ENCODE data around the gene TFAP2A. TPM values are rescaled to one million over a fixed set of nuclear protein-coding genes. Genes with fewer than 3 reads are reported as not detected.

TFAP2A gene
- polyA plus RNA-seq, 1 donor from 2014 or later: 0.78 TPM

DNA sequence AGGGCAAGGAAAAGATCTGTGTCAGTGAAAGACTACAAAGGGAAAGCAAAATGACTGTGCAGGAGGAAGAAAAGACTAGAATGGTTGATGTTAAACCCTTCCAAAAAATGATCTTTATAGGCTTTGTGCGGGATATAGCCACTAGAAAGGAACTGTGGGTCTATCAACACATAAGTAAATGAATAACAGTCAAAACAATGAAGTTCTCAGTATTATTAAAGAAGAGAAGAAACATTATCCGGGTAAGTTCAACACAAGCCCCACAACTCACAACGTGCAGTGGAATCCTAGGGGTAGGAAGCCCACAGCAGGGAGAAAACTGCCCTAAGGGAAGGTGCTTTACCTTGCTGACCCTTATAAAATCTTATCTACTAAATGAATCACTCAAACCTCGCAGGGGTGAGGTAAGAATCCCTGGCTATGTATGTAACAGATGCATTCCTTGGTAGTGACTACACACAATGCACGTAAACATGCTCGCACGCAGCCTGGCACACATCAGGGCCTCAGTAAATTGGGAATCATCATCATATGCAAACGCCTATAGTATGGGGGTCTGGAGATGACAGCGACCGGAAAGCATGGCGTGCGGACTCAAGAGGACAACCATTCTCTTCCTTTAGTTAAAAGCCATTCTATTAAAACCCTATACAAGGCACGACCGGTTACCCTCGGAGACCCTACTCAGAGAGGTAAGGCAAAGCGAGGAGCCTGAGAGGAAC, 11.3 kb downstream of the TFAP2A start:
- peak overlapping the region; percentile 45 for H3K9ac ChIP-seq (ENCODE audit: low read length)
- H3K36me3 ChIP-seq (ENCODE audit: insufficient read depth, low read length): no peaks in the 10 kb centered on the region
- no peaks in the 10 kb centered on the region for H3K9me2 ChIP-seq (ENCODE audit: insufficient read depth, low read length)
- peak overlapping the region; percentile 73 for H3K4me3 ChIP-seq (ENCODE audit: low read length)
- no peaks in the 10 kb centered on the region for H4K20me1 ChIP-seq (ENCODE audit: insufficient read depth)
- no peaks in the 10 kb centered on the region for H3K79me2 ChIP-seq (replicated peaks; ENCODE audit: insufficient read depth, low read length)
- H3K4me2 ChIP-seq (ENCODE audit: low read length): peak overlapping the region; percentile 77
- no peak overlapping the region for H2AFZ ChIP-seq (ENCODE audit: low read depth, low read length)
- peaks cover 96% of the 10 kb centered on the region for H3K27me3 ChIP-seq (ENCODE audit: insufficient read depth, low read depth, low read length)
- no peaks in the 10 kb centered on the region for H3K9me3 ChIP-seq (ENCODE audit: low read length)
- no peaks in the 10 kb centered on the region for H3F3A ChIP-seq (ENCODE audit: insufficient read depth, low read length, poor library complexity, severe bottlenecking)
- no peak overlapping the region for H3K27ac ChIP-seq (ENCODE audit: low read length)
- TF ChIP-seq, protein P1, sequence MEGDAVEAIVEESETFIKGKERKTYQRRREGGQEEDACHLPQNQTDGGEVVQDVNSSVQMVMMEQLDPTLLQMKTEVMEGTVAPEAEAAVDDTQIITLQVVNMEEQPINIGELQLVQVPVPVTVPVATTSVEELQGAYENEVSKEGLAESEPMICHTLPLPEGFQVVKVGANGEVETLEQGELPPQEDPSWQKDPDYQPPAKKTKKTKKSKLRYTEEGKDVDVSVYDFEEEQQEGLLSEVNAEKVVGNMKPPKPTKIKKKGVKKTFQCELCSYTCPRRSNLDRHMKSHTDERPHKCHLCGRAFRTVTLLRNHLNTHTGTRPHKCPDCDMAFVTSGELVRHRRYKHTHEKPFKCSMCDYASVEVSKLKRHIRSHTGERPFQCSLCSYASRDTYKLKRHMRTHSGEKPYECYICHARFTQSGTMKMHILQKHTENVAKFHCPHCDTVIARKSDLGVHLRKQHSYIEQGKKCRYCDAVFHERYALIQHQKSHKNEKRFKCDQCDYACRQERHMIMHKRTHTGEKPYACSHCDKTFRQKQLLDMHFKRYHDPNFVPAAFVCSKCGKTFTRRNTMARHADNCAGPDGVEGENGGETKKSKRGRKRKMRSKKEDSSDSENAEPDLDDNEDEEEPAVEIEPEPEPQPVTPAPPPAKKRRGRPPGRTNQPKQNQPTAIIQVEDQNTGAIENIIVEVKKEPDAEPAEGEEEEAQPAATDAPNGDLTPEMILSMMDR (IDR thresholded peaks at IDR 0.05; ENCODE audit: poor library complexity, severe bottlenecking): no peak
- TF ChIP-seq TAF1 (IDR thresholded peaks at IDR 0.05; ENCODE audit: low read depth): no peak
- no peak for TF ChIP-seq EP300 (conservative IDR thresholded peaks at IDR 0.05; ENCODE audit: poor library complexity, severe bottlenecking)
- TF ChIP-seq RAD21 (conservative IDR thresholded peaks at IDR 0.05): no peak
- TF ChIP-seq EZH2 (IDR thresholded peaks at IDR 0.05; ENCODE audit: borderline replicate concordance, insufficient read depth, low read length, poor library complexity, severe bottlenecking): no peak
- TF ChIP-seq MXI1 (conservative IDR thresholded peaks at IDR 0.05; ENCODE audit: poor library complexity, severe bottlenecking): no peak
- no peak for TF ChIP-seq POLR2AphosphoS5 (IDR thresholded peaks at IDR 0.05)
- no peak for TF ChIP-seq SMC3 (conservative IDR thresholded peaks at IDR 0.05; ENCODE audit: poor library complexity)
- TF ChIP-seq, protein P2, sequence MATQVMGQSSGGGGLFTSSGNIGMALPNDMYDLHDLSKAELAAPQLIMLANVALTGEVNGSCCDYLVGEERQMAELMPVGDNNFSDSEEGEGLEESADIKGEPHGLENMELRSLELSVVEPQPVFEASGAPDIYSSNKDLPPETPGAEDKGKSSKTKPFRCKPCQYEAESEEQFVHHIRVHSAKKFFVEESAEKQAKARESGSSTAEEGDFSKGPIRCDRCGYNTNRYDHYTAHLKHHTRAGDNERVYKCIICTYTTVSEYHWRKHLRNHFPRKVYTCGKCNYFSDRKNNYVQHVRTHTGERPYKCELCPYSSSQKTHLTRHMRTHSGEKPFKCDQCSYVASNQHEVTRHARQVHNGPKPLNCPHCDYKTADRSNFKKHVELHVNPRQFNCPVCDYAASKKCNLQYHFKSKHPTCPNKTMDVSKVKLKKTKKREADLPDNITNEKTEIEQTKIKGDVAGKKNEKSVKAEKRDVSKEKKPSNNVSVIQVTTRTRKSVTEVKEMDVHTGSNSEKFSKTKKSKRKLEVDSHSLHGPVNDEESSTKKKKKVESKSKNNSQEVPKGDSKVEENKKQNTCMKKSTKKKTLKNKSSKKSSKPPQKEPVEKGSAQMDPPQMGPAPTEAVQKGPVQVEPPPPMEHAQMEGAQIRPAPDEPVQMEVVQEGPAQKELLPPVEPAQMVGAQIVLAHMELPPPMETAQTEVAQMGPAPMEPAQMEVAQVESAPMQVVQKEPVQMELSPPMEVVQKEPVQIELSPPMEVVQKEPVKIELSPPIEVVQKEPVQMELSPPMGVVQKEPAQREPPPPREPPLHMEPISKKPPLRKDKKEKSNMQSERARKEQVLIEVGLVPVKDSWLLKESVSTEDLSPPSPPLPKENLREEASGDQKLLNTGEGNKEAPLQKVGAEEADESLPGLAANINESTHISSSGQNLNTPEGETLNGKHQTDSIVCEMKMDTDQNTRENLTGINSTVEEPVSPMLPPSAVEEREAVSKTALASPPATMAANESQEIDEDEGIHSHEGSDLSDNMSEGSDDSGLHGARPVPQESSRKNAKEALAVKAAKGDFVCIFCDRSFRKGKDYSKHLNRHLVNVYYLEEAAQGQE (IDR thresholded peaks at IDR 0.05; ENCODE audit: borderline replicate concordance): no peak

DNA sequence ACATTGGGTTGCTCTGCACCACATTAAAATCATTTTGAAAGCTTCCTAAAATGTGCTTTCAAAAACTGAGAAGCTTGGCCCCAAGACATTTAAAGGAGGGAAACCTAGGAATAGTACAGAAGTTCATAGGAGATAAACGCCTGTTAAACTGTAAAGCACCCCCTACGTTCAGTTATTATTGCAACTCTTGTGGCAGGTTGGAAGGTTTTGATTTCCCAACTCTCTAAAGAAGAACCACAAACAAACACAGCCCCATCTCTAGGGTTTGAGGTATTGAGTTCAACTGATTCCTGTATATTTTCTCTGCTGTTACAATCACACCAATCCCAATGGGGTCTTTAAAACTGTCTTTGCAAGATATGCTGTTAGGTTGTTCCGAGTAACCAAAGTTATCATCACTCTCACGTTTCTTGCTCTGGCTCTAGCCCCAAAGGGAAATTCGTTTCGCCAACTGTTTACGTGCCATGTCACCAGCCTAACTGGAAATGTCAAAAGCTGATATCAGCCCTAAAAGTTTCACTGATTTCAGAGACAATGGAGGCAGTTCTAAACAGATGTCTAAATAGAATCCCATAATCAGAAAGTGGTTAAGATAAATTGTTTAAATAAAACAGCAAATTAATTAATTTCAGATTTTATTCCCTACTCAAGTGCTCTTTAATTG, 12.1 kb downstream of the TFAP2A start:
- H4K20me1 ChIP-seq (ENCODE audit: insufficient read depth): no peaks in the 10 kb centered on the region
- no peak overlapping the region for H3K4me3 ChIP-seq (ENCODE audit: low read length)
- no peak overlapping the region for H3K4me2 ChIP-seq (ENCODE audit: low read length)
- no peak overlapping the region for H3K27ac ChIP-seq (ENCODE audit: low read length)
- H3K9ac ChIP-seq (ENCODE audit: low read length): no peak overlapping the region
- H3K9me2 ChIP-seq (ENCODE audit: insufficient read depth, low read length): no peaks in the 10 kb centered on the region
- no peaks in the 10 kb centered on the region for H3K36me3 ChIP-seq (ENCODE audit: insufficient read depth, low read length)
- H3K27me3 ChIP-seq (ENCODE audit: insufficient read depth, low read depth, low read length): peaks cover 96% of the 10 kb centered on the region
- TF ChIP-seq POLR2AphosphoS5 (IDR thresholded peaks at IDR 0.05): peak; percentile 28
- TF ChIP-seq EZH2 (IDR thresholded peaks at IDR 0.05; ENCODE audit: borderline replicate concordance, insufficient read depth, low read length, poor library complexity, severe bottlenecking): no peak
- no peaks in the 10 kb centered on the region for H3F3A ChIP-seq (ENCODE audit: insufficient read depth, low read length, poor library complexity, severe bottlenecking)
- no peak overlapping the region for H2AFZ ChIP-seq (ENCODE audit: low read depth, low read length)
- H3K9me3 ChIP-seq (ENCODE audit: low read length): no peaks in the 10 kb centered on the region
- H3K79me2 ChIP-seq (replicated peaks; ENCODE audit: insufficient read depth, low read length): no peaks in the 10 kb centered on the region

All from neural cell (in vitro differentiated cells).